OCI-LY7 (cell line): ENCODE measurements around the gene LMX1B. TPM values are rescaled to one million over a fixed set of nuclear protein-coding genes. Genes with fewer than 3 reads are reported as not detected.

Experiments
- BruUV-seq: library from RNA; stranded (reverse); fragments of 400-500 nt; replicated peaks from 2 replicates; lab custom pipeline; 2021; lab: Mats Ljungman, UMichigan
- CTCF ChIA-PET: fragments of 300-600 bp; sonication (Branson Sonifier 250); formaldehyde crosslinking; loops from one replicate; lab custom pipeline; 2022; ENCODE audit warnings: antibody characterized with exemption; ENCODE audit not compliant: unreplicated experiment; lab: Charles Lee
- POLR2A ChIA-PET: fragments of 300-600 bp; sonication (Branson Sonifier 250); formaldehyde crosslinking; loops from one replicate; lab custom pipeline; 2022; ENCODE audit warnings: antibody characterized with exemption; lab: Charles Lee
- DNase-seq: peaks from one replicate; pipeline ENCODE4 v3.0.0-alpha.2; 2015; ENCODE audit warnings: low spot score
- H2AFZ ChIP-seq: fragments of 200-600 bp; sonication (generic), shearing (Covaris generic); 2 replicates; pipeline ENCODE4 v1.6.1; 2014; ENCODE audit warnings: mild to moderate bottlenecking, antibody characterized with exemption, low read length, moderate library complexity
- H3K27ac ChIP-seq: fragments of 200-600 bp; sonication (generic); 2 replicates; pipeline ENCODE4 v1.5.1; 2014; ENCODE audit warnings: mixed run types, low read depth, mild to moderate bottlenecking, moderate library complexity, low read length, inconsistent platforms; ENCODE audit not compliant: poor library complexity, severe bottlenecking
- H3K36me3 ChIP-seq: fragments of 200-600 bp; sonication (generic); 2 replicates; pipeline ENCODE4 v1.6.1; 2014; ENCODE audit warnings: mild to moderate bottlenecking, antibody characterized with exemption, low read length, moderate library complexity, mixed read lengths; ENCODE audit not compliant: insufficient read depth
- H3K4me1 ChIP-seq: fragments of 200-600 bp; sonication (generic); 2 replicates; pipeline ENCODE4 v1.5.1; 2014; ENCODE audit warnings: mild to moderate bottlenecking, low read length; ENCODE audit not compliant: insufficient read depth, poor library complexity, severe bottlenecking
- H3K4me2 ChIP-seq: fragments of 200-600 bp; sonication (generic); 2 replicates; pipeline ENCODE4 v1.6.1; 2014; ENCODE audit warnings: mild to moderate bottlenecking, low read length
- H3K4me3 ChIP-seq: fragments of 200-600 bp; sonication (generic); 2 replicates; pipeline ENCODE4 v1.5.1; 2014; ENCODE audit warnings: mild to moderate bottlenecking, low read depth, low read length; ENCODE audit not compliant: poor library complexity, severe bottlenecking
- H3K79me2 ChIP-seq: fragments of 200-600 bp; sonication (generic); 2 replicates; pipeline ENCODE4 v1.6.1; 2016; ENCODE audit warnings: low read depth, mild to moderate bottlenecking, low read length, moderate library complexity, mixed read lengths; ENCODE audit not compliant: insufficient read depth
- H3K9me2 ChIP-seq: fragments of 200-600 bp; sonication (generic); 2 replicates; pipeline ENCODE4 v1.6.1; 2016; ENCODE audit warnings: mild to moderate bottlenecking, low read length, mixed read lengths; ENCODE audit not compliant: insufficient read depth
- H3K9me3 ChIP-seq: fragments of 200-600 bp; sonication (generic); 2 replicates; pipeline ENCODE4 v1.6.1; 2014; ENCODE audit warnings: mild to moderate bottlenecking, mixed run types, low read length, mixed read lengths
- H4K20me1 ChIP-seq: fragments of 200-600 bp; sonication (generic); 2 replicates; pipeline ENCODE4 v1.6.1; 2014; ENCODE audit warnings: mild to moderate bottlenecking, antibody characterized with exemption, low read length, moderate library complexity, mixed read lengths; ENCODE audit not compliant: insufficient read depth
- EZH2phosphoT487 ChIP-seq: fragments of 200-600 bp; sonication (generic); IDR thresholded peaks from 2 replicates; pipeline ENCODE4 v1.6.1; 2018; ENCODE audit warnings: low read depth, borderline replicate concordance, mild to moderate bottlenecking, mixed run types, antibody characterized with exemption, low read length, moderate library complexity, mixed read lengths
- intact Hi-C: fragments of 100-400 bp; cut with micrococcal nuclease; formaldehyde crosslinking; loops from one replicate; pipeline ENCODE4 v1.10.0; 2022; ENCODE audit not compliant: unreplicated experiment
- total RNA-seq, 2 experiments: library from RNA; depleted of rRNA in 1 of 2; stranded (reverse); fragments of >200 nt in 1 of 2; shearing (Covaris generic) in 1 of 2; gene quantifications; 2 replicates each; pipeline ENCODE4 v1.2.3, GENCODE V29; 2014 to 2022
- TF ChIP-seq, protein P1 (sequence below): fragments of 200-600 bp; sonication (generic); conservative IDR thresholded peaks from 2 replicates; pipeline ENCODE4 v1.5.1; 2014; ENCODE audit warnings: mild to moderate bottlenecking, antibody characterized with exemption, low read length, moderate library complexity, mixed read lengths

LMX1B gene
- total RNA-seq, 2 experiments from 2014 or later = not detected

DNA sequence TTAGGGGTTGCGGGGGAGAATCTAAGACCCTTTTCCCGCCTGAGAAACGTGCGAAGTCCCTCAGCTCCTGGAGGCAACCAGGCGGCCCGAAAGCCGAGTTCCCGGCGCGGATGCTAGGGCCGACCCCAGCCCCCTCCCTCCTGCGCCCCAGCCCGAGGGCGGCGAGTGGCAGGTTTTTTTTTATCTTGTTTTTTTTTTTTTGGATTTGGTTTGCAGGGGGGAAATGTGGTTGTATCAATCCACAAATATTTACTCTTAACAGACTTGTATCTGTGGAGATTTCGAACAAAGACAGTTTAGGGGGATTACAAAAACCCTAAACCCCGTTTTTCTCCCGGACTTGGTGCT is 10.7 kb downstream of the LMX1B start:
- POLR2A ChIA-PET = no interaction called here
- BruUV-seq = no TSS peak
- DNase-seq = no peak
- no peaks in the 10 kb centered on the region; the same call in 1 of the 2 replicates for H4K20me1 ChIP-seq
- intact Hi-C loops = no loop called here
- no peaks in the 10 kb centered on the region for H3K4me1 ChIP-seq
- H3K36me3 ChIP-seq = no peaks in the 10 kb centered on the region
- CTCF ChIA-PET = no interaction called here
- H3K4me3 ChIP-seq = no peak overlapping the region
- H2AFZ ChIP-seq = no peak overlapping the region
- no peaks in the 10 kb centered on the region for H3K9me2 ChIP-seq
- H3K4me2 ChIP-seq = no peak overlapping the region
- no peak for TF ChIP-seq EZH2phosphoT487
- TF ChIP-seq, protein P1, sequence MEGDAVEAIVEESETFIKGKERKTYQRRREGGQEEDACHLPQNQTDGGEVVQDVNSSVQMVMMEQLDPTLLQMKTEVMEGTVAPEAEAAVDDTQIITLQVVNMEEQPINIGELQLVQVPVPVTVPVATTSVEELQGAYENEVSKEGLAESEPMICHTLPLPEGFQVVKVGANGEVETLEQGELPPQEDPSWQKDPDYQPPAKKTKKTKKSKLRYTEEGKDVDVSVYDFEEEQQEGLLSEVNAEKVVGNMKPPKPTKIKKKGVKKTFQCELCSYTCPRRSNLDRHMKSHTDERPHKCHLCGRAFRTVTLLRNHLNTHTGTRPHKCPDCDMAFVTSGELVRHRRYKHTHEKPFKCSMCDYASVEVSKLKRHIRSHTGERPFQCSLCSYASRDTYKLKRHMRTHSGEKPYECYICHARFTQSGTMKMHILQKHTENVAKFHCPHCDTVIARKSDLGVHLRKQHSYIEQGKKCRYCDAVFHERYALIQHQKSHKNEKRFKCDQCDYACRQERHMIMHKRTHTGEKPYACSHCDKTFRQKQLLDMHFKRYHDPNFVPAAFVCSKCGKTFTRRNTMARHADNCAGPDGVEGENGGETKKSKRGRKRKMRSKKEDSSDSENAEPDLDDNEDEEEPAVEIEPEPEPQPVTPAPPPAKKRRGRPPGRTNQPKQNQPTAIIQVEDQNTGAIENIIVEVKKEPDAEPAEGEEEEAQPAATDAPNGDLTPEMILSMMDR = no peak
- H3K9me3 ChIP-seq = no peaks in the 10 kb centered on the region
- no peak overlapping the region for H3K27ac ChIP-seq
- H3K79me2 ChIP-seq = no peaks in the 10 kb centered on the region

DNA sequence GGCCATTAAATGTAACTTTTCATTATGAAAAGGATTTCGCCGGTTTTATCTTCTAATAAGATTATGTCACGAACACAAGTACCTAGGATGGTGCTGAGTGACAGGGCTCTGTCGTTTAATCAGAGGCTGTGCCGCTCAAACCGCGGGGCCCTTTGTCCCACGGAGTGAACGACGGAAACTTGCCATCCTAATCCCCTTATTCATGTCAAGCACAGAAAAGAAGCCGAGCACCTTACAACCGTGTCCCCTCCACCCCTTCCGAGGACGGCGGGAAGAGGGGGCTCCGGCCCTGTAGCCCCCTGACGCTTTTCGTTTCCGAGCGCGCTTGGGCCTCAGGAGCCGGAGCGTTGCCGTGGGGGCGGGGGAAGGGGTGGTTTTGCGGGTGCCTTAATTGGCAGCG is 11.2 kb downstream of the LMX1B start:
- intact Hi-C loops = no loop called here
- CTCF ChIA-PET = no interaction called here
- no peaks in the 10 kb centered on the region; the same call in 1 of the 2 replicates for H4K20me1 ChIP-seq

More for the DNA sequence above, 11.2 kb downstream of the LMX1B start:
- TF ChIP-seq, protein P1 = no peak
- no peak for TF ChIP-seq EZH2phosphoT487
- Histone ChIP-seq H3K27ac (no peak overlapping the region), H3K4me1 (no peaks in the 10 kb centered on the region), H3K9me3 (no peaks in the 10 kb centered on the region), H3K4me3 (no peak overlapping the region), H3K36me3 (no peaks in the 10 kb centered on the region), H3K79me2 (no peaks in the 10 kb centered on the region), H3K4me2 (no peak overlapping the region), H2AFZ (no peak overlapping the region), H3K9me2 (no peaks in the 10 kb centered on the region)
- no peak for DNase-seq
- no TSS peak for BruUV-seq
- POLR2A ChIA-PET = no interaction called here
